ENCODE data around the gene CACNA1C.
"Not testable (repeated sequence)": the region's sequence is repeated elsewhere in the genome, so short reads cannot be mapped to it uniquely, and the experiment has no call there.

CACNA1C gene

DNA sequence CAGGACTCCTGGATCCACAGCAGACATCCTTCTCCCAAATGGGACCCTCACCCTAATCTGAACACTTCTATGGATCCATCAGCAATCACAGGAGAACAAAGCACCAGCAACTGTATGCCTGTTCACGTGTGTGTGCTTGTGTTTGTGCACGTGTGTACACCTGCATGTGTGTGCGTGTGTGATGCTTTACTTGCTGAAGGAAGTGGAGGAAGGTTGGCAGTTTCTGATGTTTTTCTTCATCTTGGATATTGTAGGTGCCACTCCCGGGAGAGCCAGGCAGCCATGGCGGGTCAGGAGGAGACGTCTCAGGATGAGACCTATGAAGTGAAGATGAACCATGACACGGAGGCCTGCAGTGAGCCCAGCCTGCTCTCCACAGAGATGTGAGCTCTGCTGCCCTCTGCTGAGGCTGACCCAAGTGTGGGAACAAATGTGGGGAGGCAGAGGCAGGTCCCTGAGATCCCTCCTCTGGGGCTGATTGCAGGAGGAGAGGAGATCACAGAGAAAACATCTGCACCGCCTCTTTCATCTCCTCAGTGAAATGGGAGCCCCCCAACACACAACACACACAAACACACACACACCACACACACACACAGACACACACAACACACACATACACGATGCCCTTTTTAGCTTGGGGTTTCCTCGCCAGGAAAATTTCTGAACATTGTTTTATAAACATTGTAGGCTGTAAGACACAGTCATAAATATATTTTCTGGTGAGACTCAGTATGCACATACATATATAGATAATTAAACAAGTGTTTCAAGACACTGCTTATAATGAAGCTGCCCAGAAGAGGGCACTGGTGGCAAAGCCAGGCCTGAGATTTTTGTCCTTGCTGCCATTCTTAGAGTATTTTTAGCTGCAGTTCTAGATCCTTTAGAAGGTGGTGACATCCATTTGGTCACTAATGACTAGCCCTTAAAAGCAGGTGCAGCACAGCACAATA, 629.8 kb downstream of the CACNA1C start:
- Histone ChIP-seq H3K4me3 (ENCODE audit: severe bottlenecking) (no peak overlapping the region), H3K27ac (ENCODE audit: poor library complexity, severe bottlenecking) (no peak overlapping the region), H3K27me3 (ENCODE audit: insufficient read depth, poor library complexity, severe bottlenecking) (no peaks in the 10 kb centered on the region), H3K9me3 (ENCODE audit: severe bottlenecking) (no peaks in the 10 kb centered on the region), H3K4me1 (ENCODE audit: insufficient read depth, poor library complexity, severe bottlenecking) (no peaks in the 10 kb centered on the region), H3K36me3 (ENCODE audit: low read depth) (no peaks in the 10 kb centered on the region)
- DNase-seq (ENCODE audit: low spot score) (no peak), ATAC-seq (ENCODE audit: low read depth) (peak; percentile 76)
- peak; percentile 40 for TF ChIP-seq CTCF (IDR thresholded peaks at IDR 0.05; ENCODE audit: poor library complexity, severe bottlenecking)

DNA sequence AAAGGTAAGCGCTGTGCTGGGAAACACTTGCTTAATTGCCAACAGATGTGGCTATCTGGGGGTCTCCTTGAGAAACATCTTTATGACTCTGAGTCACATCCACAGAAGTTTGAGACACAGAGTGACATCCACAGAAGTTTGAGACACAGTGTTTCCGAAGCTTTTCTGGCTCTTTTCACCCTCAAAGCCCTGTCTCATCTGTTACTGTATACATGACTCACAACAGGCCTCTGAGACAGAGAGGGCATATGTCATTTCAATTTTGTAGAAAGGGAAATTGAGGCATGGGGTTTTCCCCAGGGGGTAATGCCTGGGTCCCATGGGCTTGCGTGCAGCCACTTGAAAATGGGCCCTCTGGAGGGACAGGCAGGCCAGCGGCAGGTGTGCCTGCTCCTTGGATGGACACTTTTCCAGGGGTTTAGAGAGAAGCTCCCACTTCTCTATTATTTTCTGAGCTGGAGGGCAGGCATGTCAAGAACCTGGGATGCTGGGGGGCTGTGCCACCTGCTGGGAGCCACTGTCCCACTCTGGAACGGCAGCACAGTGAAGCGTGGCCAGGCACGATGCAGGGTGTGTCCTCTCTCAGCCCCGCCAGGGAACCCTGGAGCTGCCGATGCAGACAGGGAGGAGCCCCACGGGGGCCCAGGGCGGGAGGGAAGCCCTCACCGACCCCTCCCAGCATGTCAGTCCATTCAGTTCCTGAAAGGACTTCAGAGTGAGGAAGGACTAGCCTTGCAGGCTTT, 630.7 kb downstream of the CACNA1C start:
- DNase-seq (ENCODE audit: low spot score) (no peak), ATAC-seq (ENCODE audit: low read depth) (no peak)
- no peak overlapping the region for H3K4me3 ChIP-seq (ENCODE audit: severe bottlenecking)
- H3K36me3 ChIP-seq (ENCODE audit: low read depth): no peaks in the 10 kb centered on the region
- TF ChIP-seq CTCF (IDR thresholded peaks at IDR 0.05; ENCODE audit: poor library complexity, severe bottlenecking): peak; percentile 25
- H3K27me3 ChIP-seq (ENCODE audit: insufficient read depth, poor library complexity, severe bottlenecking): no peaks in the 10 kb centered on the region
- H3K27ac ChIP-seq (ENCODE audit: poor library complexity, severe bottlenecking): no peak overlapping the region
- no peaks in the 10 kb centered on the region for H3K4me1 ChIP-seq (ENCODE audit: insufficient read depth, poor library complexity, severe bottlenecking)
- H3K9me3 ChIP-seq (ENCODE audit: severe bottlenecking): no peaks in the 10 kb centered on the region

- not testable (repeated sequence) for H3K9me3 ChIP-seq (ENCODE audit: severe bottlenecking); H3K4me1 ChIP-seq (ENCODE audit: insufficient read depth, poor library complexity, severe bottlenecking); DNase-seq (ENCODE audit: low spot score); H3K4me3 ChIP-seq (ENCODE audit: severe bottlenecking); H3K36me3 ChIP-seq (ENCODE audit: low read depth); H3K27ac ChIP-seq (ENCODE audit: poor library complexity, severe bottlenecking); ATAC-seq (ENCODE audit: low read depth); H3K27me3 ChIP-seq (ENCODE audit: insufficient read depth, poor library complexity, severe bottlenecking)
Observed at GRCh38 chr12:2684026-2684325, 631.2 kb downstream of the CACNA1C start.

- not testable (repeated sequence) for ATAC-seq (ENCODE audit: low read depth); H3K4me1 ChIP-seq (ENCODE audit: insufficient read depth, poor library complexity, severe bottlenecking)
Observed at GRCh38 chr12:2685620-2686279, 633.0 kb downstream of the CACNA1C start.

DNA sequence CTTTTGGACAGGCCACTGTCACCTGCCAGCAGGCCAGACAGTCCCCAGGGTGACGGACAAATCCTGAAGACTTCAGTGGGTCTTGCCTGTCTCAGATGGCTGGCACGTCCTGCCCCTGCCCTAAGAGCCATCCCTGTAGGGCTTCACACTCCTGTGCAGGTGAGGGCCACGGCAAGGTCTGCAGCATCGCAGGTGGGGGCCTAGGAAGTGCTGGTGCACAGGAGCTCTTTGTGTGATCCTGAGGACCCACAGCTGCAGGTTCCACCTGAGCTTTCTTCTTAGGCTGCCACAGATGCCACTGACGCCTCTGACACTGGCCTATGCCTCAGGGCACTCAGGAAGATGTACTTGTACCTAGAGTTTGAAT, 633.5 kb downstream of the CACNA1C start:
- H3K27ac ChIP-seq (ENCODE audit: poor library complexity, severe bottlenecking): no peak overlapping the region
- no peak overlapping the region for H3K4me3 ChIP-seq (ENCODE audit: severe bottlenecking)
- ATAC-seq (ENCODE audit: low read depth) (no peak), DNase-seq (ENCODE audit: low spot score) (no peak)
- no peaks in the 10 kb centered on the region for H3K4me1 ChIP-seq (ENCODE audit: insufficient read depth, poor library complexity, severe bottlenecking)
- no peaks in the 10 kb centered on the region for H3K9me3 ChIP-seq (ENCODE audit: severe bottlenecking)
- peaks cover 19% of the 10 kb centered on the region for H3K27me3 ChIP-seq (ENCODE audit: insufficient read depth, poor library complexity, severe bottlenecking)
- no peak for TF ChIP-seq CTCF (IDR thresholded peaks at IDR 0.05; ENCODE audit: poor library complexity, severe bottlenecking)
- H3K36me3 ChIP-seq (ENCODE audit: low read depth): no peaks in the 10 kb centered on the region

More at GRCh38 chr12:2685620-2686279, 633.0 kb downstream of the CACNA1C start:
- H3K27ac ChIP-seq (ENCODE audit: poor library complexity, severe bottlenecking); H3K4me3 ChIP-seq (ENCODE audit: severe bottlenecking); DNase-seq (ENCODE audit: low spot score); H3K9me3 ChIP-seq (ENCODE audit: severe bottlenecking); H3K36me3 ChIP-seq (ENCODE audit: low read depth): not testable (repeated sequence)
- peaks cover 14% of the 10 kb centered on the region for H3K27me3 ChIP-seq (ENCODE audit: insufficient read depth, poor library complexity, severe bottlenecking)

Data from RWPE2 (cell line).